GM10847 (cell line): Measurements from ENCODE around the gene RPS23.

Source experiments
- POLR2A ChIP-seq: IDR thresholded peaks from 2 replicates; pipeline ENCODE4 v1.6.1; 2011; ENCODE audit not compliant: insufficient read length; ENCODE audit errors: extremely low read depth

The RPS23 gene

DNA sequence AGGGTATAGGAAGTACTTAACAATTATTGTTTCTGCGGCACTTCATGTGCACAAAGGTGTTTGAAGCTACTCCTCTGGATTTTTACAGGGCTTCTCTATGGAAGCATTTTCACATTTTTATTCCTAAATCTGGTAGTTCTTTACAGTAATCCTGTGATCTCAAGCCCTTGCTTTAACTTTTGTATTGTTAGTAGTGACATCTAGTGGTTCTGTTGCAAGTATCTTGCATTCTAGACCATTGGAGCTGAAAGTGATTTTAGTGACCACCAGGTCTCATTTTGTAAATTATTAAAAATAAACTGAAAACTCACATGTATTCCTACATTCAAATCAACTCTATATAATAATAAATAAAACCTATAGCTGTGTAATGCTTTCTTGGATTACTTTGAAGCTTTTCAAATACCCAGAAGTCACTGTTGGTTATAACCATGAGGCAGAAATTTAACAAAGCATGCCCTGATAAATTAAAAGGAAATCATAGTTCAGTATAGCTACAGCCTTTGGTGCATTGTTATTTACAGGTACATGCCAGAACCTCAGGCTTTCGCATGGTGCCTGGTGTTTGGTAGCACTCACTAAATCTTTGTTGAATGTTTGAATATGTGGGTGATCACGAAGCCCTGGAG, 18.9 kb downstream of the RPS23 start:
- no peak for TF ChIP-seq POLR2A

DNA sequence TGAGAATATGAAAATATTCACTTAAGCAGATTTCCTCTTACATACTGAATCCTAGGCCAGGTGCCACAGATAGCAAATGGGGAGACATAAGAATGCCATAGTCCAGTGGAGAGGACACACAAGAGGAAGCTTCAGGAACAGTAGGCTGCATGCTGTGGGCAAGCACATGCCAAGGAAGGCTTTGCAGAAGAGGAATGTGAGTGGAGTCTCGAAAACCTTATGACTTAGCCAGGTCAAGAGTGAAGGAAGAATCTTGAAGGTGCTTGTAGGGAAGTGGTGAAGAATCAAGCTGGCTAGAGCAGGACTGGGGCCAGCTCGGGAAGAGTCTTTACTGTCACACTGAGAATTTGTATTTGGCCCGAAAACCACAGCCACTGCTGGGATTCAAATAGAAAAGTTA, 20.4 kb downstream of the RPS23 start:
- TF ChIP-seq POLR2A = no peak

DNA sequence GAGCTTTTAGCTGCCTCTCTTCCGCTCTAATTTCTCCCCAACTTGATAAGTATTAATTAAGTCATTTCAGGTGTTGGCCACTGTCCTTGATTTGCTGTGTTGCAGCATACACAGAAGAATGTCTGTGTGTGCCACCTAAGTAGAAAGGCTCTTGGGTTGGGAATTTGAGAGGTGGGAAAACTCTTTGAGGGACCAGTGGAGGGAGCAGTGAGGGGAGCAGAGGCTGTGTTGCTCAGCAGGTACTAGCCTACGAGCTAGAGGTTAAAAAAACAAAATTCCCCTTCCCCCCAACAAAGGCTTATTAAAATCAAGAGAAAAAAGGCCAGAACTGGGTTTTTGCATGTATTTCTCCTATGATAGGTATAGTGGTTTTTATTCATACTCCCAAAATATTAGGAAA, 20.9 kb downstream of the RPS23 start:
- no peak for TF ChIP-seq POLR2A

- no peak for TF ChIP-seq POLR2A
Measured at GRCh38 chr5:82255844-82256243, 22.3 kb downstream of the RPS23 start.

- no peak for TF ChIP-seq POLR2A
Measured at GRCh38 chr5:82252744-82253143, 25.4 kb downstream of the RPS23 start.

DNA sequence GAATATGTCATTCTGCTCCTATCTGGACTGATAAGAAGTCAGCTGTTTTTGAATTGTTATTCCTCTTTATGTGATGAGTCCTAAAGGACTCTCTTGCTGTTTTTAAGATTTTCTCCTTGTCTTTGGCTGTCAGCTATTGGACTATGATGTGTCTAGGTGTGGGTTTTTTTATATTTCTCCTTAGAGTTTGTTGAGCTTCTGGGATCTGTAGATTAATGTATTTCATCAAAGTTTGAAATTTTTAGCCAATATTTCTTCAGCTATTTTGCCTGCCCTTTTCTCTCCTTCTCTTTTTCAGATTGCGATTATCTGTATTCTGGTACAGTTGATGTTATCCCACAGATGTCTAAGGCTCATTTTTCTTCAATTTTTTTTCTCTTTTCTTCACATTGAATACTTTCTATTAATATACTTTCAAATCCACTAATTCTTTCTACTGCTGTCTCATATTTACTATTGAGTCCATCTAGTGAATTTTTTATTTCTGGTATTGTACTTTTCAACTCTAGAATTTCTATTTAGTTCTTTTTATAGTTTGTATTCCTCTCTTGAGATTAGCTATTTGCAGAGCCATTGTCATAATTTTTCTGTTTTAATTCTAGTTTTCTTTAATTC, 31.1 kb downstream of the RPS23 start:
- TF ChIP-seq POLR2A = no peak

GRCh38 chr5:82244854-82245635, 33.1 kb downstream of the RPS23 start:
- no peak for TF ChIP-seq POLR2A

DNA sequence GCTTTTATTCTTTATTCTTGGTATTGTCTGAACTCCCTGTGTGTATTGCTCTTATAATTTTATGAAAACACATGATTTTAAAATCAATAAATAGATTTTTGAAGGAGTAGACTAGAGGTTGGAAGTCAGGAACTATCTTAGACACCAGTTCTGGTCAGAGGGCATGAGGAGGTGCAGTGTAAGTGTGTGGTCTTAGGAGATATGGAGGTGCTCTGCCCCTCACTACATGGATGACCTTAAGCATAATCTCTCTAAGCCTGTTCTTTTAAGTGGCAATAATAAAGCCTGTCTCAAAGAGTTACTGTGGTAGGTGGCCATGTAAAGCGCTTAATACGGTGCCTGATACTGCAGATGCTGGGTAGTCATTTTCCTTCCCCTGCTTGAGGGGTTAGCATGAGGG, 34.0 kb downstream of the RPS23 start:
- no peak for TF ChIP-seq POLR2A

- TF ChIP-seq POLR2A = no peak
Measured at GRCh38 chr5:82234885-82235284, 43.3 kb downstream of the RPS23 start.

- no peak for TF ChIP-seq POLR2A
Measured at GRCh38 chr5:82225525-82226172, 52.5 kb downstream of the RPS23 start.
